Stomach (tissue), 4 donors: ENCODE results near the gene SGSH.

Source experiments
- CTCF ChIP-seq, 7 experiments: fragments of 450-650 bp in 4 of 7; fragments of 200-600 bp in 3 of 7; sonication (generic) in 3 of 7; IDR thresholded peaks; one replicate each; pipeline ENCODE4 v1.5.1; 2016 to 2019; ENCODE audit warnings: antibody characterized with exemption in 7 of 7, control low read depth in 2 of 7, mild to moderate bottlenecking in 1 of 7
- EP300 ChIP-seq: sonication (generic); formaldehyde crosslinking; IDR thresholded peaks from one replicate; pipeline ENCODE4 v1.6.1; 2017; ENCODE audit warnings: antibody characterized with exemption
- POLR2A ChIP-seq, 4 donors: fragments of 450-650 bp; IDR thresholded peaks; one replicate each; pipeline ENCODE4 v1.6.1; 2016; ENCODE audit warnings: antibody characterized with exemption in 4 of 4, control low read depth in 2 of 4, mild to moderate bottlenecking in 1 of 4, moderate library complexity in 1 of 4

DNA sequence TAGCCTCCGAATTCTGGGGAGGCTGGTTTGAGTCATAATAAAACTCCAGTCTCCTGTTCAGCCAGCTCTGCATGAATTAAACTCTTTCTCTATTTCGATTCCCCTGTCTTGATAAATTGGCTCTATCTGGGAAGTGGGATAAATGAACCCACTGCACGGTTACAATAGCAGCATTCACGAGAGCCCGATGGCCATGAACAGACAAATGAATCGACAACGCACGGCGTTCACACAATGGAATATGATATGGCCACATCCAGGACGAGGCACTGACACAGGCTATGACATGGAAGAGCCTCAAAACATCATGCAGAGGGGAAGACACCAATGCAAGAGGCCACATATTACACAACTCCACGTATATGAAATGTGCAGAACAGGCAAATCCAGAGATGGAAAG lies 55.9 kb downstream of the SGSH start:
- TF ChIP-seq EP300: no peak
- TF ChIP-seq CTCF (IDR thresholded peaks at IDR 0.05): no peak
- TF ChIP-seq POLR2A (IDR thresholded peaks at IDR 0.05): no peak
